ENCODE measurements around the gene POU2AF3. TPM values are rescaled to one million over a fixed set of nuclear protein-coding genes. Genes with fewer than 3 reads are reported as not detected.
A peak's percentile ranks its signal among the peaks of the same experiment; 100 is the strongest.
"Not testable (repeated sequence)": the region's sequence is repeated elsewhere in the genome, so short reads cannot be mapped to it uniquely, and the experiment has no call there.

Gene POU2AF3
- 10 to 100 TPM in 3 of 5 donors, 1 to 10 TPM in 2; 8.0 to 18.8 (median 11.6) TPM for polyA plus RNA-seq (ENCODE audit: insufficient read depth in 1 of 5, insufficient read length in 5 of 5, low replicate concordance in 1 of 5)
- long read RNA-seq, donor 1, result 0 reads
- long read RNA-seq, donor 2, result 0 reads
- long read RNA-seq, donor 3, partial matches to known transcripts, result 0 of 1 reads
- long read RNA-seq, donor 3, other reads (novel, unspliced or antisense), result 0 of 1 reads
- long read RNA-seq, donor 4, result 0 reads
- long read RNA-seq, donor 5, partial matches to known transcripts, result 6 of 8 reads
- long read RNA-seq, donor 5, other reads (novel, unspliced or antisense), result 0 of 8 reads
- long read RNA-seq, donor 6, partial matches to known transcripts, result 0 of 2 reads
- long read RNA-seq, donor 6, other reads (novel, unspliced or antisense), result 0 of 2 reads
- long read RNA-seq, donor 7, partial matches to known transcripts, result 0 of 1 reads
- long read RNA-seq, donor 7, other reads (novel, unspliced or antisense), result 0 of 1 reads
- long read RNA-seq, donor 8, partial matches to known transcripts, result 0 of 2 reads
- long read RNA-seq, donor 8, other reads (novel, unspliced or antisense), result 0 of 2 reads

- DNase-seq, result no peak
Measured at GRCh38 chr11:111298413-111299100, at the start of gene POU2AF3. POU2AF3 (plus strand) TSS chr11:111298546; CDS start chr11:111298582, 36 bp downstream.

- no peak for DNase-seq
Measured at GRCh38 chr11:111250936-111251335, 47.4 kb upstream of the POU2AF3 start.

- DNase-seq, result no peak
Measured at GRCh38 chr11:111253131-111253530, 45.2 kb upstream of the POU2AF3 start.

- DNase-seq, result no peak
Measured at GRCh38 chr11:111253630-111254029, 44.7 kb upstream of the POU2AF3 start.

- DNase-seq, result no peak
Measured at GRCh38 chr11:111258046-111258445, 40.3 kb upstream of the POU2AF3 start.

GRCh38 chr11:111259896-111260295 is 38.5 kb upstream of the POU2AF3 start:
- DNase-seq, result no peak

- no peak for DNase-seq
Measured at GRCh38 chr11:111260811-111261210, 37.5 kb upstream of the POU2AF3 start.

- DNase-seq, result no peak
Measured at GRCh38 chr11:111264646-111265045, 33.7 kb upstream of the POU2AF3 start.

- DNase-seq, result no peak
Measured at GRCh38 chr11:111265421-111265820, 32.9 kb upstream of the POU2AF3 start.

GRCh38 chr11:111268303-111268702 is 30.0 kb upstream of the POU2AF3 start:
- not testable (repeated sequence) for DNase-seq

GRCh38 chr11:111269146-111269868 is 29.0 kb upstream of the POU2AF3 start:
- peak; percentile 30 to 38 for DNase-seq

GRCh38 chr11:111272420-111272819 is 25.9 kb upstream of the POU2AF3 start:
- DNase-seq, result no peak

- DNase-seq, result no peak
Measured at GRCh38 chr11:111282562-111283075, 15.7 kb upstream of the POU2AF3 start.

GRCh38 chr11:111283945-111284481 is 14.3 kb upstream of the POU2AF3 start:
- DNase-seq, result no peak

GRCh38 chr11:111285189-111286091 is 12.9 kb upstream of the POU2AF3 start:
- no peak for DNase-seq

GRCh38 chr11:111291764-111292163 is 6.6 kb upstream of the POU2AF3 start:
- DNase-seq, result no peak

- DNase-seq, result not testable (repeated sequence)
Measured at GRCh38 chr11:111292408-111292807, 5.9 kb upstream of the POU2AF3 start.

GRCh38 chr11:111296196-111296595 is 2.1 kb upstream of the POU2AF3 start:
- no peak for DNase-seq

GRCh38 chr11:111297696-111298095 is 650 bp upstream of the POU2AF3 start:
- DNase-seq, result no peak

All from right lung (tissue), 10 donors.